K562 (cell line): ENCODE results near the gene RSU1.

ENCODE experiments used
- BHLHE40 ChIP-seq: IDR thresholded peaks from 2 replicates; pipeline ENCODE4 v1.6.1; 2011; ENCODE audit warnings: low read length, improper control_type of control experiment
- BRCA1 ChIP-seq, 2 experiments: fragments of 450-650 bp in 1 of 2; sonication (generic) in 1 of 2; formaldehyde crosslinking in 1 of 2; IDR thresholded peaks; 2 replicates each; pipeline versions ENCODE4 v1.5.0 to v1.6.1; 2017 to 2020; ENCODE audit warnings: mild to moderate bottlenecking in 1 of 2, missing genetic modification reagents in 1 of 2
- BRD9 ChIP-seq: fragments of 450-650 bp; IDR thresholded peaks from 2 replicates; pipeline ENCODE4 v1.6.1; 2018; ENCODE audit warnings: low read depth; ENCODE audit not compliant: partially characterized antibody
- HDAC6 ChIP-seq: IDR thresholded peaks from 2 replicates; pipeline ENCODE4 v1.6.1; 2012; ENCODE audit warnings: low read depth, mild to moderate bottlenecking, control low read depth, inconsistent platforms, low read length, moderate library complexity
- KAT7 ChIP-seq: sonication (generic); formaldehyde crosslinking; IDR thresholded peaks from 2 replicates; pipeline ENCODE4 v1.8.0; 2022; ENCODE audit warnings: missing genetic modification reagents, mild to moderate bottlenecking, borderline replicate concordance
- MYNN ChIP-seq, 2 experiments: sonication (generic); formaldehyde crosslinking in 1 of 2; IDR thresholded peaks; 2 replicates each; pipeline versions ENCODE4 v1.5.0 to v1.6.1; 2016 to 2020; ENCODE audit warnings: antibody characterized with exemption in 1 of 2, missing genetic modification reagents in 1 of 2
- POLR2A ChIP-seq: fragments of 450-650 bp; conservative IDR thresholded peaks from 2 replicates; pipeline ENCODE4 v1.6.1; 2016
- TAF15 ChIP-seq: fragments of 200-400 bp; formaldehyde crosslinking; IDR thresholded peaks from 2 replicates; pipeline ENCODE4 v1.6.1; 2017; ENCODE audit warnings: mild to moderate bottlenecking, low read depth, low read length, moderate library complexity
- USF2 ChIP-seq: sonication (generic); formaldehyde crosslinking; IDR thresholded peaks from 2 replicates; pipeline ENCODE4 v1.5.0; 2020; ENCODE audit warnings: missing genetic modification reagents
- ZBTB17 ChIP-seq: fragments of 450-650 bp; formaldehyde crosslinking; IDR thresholded peaks from 2 replicates; pipeline ENCODE4 v1.4.0; 2020; ENCODE audit warnings: mild to moderate bottlenecking

GRCh38 chr10:16848562-16849154, 31.4 kb upstream of the RSU1 start:
- TF ChIP-seq BRCA1 (IDR thresholded peaks at IDR 0.05): no peak
- TF ChIP-seq BRCA1 (CRISPR knock-in tag; IDR thresholded peaks at IDR 0.05): no peak
- TF ChIP-seq BHLHE40: no peak
- TF ChIP-seq KAT7 (CRISPR knock-in tag): no peak
- no peak for TF ChIP-seq POLR2A
- no peak for TF ChIP-seq TAF15
- no peak for TF ChIP-seq BRD9
- TF ChIP-seq MYNN (IDR thresholded peaks at IDR 0.05): no peak
- no peak for TF ChIP-seq MYNN (CRISPR knock-in tag; IDR thresholded peaks at IDR 0.05)
- no peak for TF ChIP-seq HDAC6
- TF ChIP-seq USF2: no peak
- TF ChIP-seq ZBTB17 (CRISPR knock-in tag): no peak
